Endodermal cell (in vitro differentiated cells): ENCODE measurements around the gene DNAJC18. TPM values are rescaled to one million over a fixed set of nuclear protein-coding genes. Genes with fewer than 3 reads are reported as not detected.

Experiments
- DNase-seq: peaks from one replicate; pipeline ENCODE4 v3.0.0-alpha.2; 2017
- H3K27ac ChIP-seq: 2 replicates; pipeline ENCODE4 v1.5.1; 2013; ENCODE audit warnings: mild to moderate bottlenecking, low read depth, low read length, moderate library complexity
- H3K27me3 ChIP-seq: 2 replicates; pipeline ENCODE4 v1.6.1; 2013; ENCODE audit warnings: mild to moderate bottlenecking, low read length, moderate library complexity; ENCODE audit not compliant: insufficient read depth, control insufficient read depth, poor library complexity, severe bottlenecking
- H3K36me3 ChIP-seq: 2 replicates; pipeline ENCODE4 v1.7.0; 2013; ENCODE audit warnings: mild to moderate bottlenecking, low read length, moderate library complexity; ENCODE audit not compliant: control insufficient read depth, insufficient read depth
- H3K4me1 ChIP-seq: one replicate; pipeline ENCODE4 v1.7.0; 2013; ENCODE audit warnings: low read length; ENCODE audit not compliant: control insufficient read depth, insufficient read depth
- H3K4me3 ChIP-seq: 2 replicates; pipeline ENCODE4 v1.5.1; 2013; ENCODE audit warnings: mild to moderate bottlenecking, low read length, moderate library complexity
- H3K9ac ChIP-seq: 2 replicates; pipeline ENCODE4 v1.6.1; 2013; ENCODE audit warnings: mild to moderate bottlenecking, low read length, moderate library complexity; ENCODE audit not compliant: poor library complexity, severe bottlenecking; ENCODE audit errors: extremely low read depth
- H3K9me3 ChIP-seq: 2 replicates; pipeline ENCODE4 v1.6.1; 2013; ENCODE audit warnings: mild to moderate bottlenecking, low read length, moderate library complexity; ENCODE audit not compliant: control insufficient read depth
- H3K27ac Mint-ChIP-seq: 2 replicates; pipeline ENCODE4 v1.8.0; 2020; ENCODE audit warnings: mixed read lengths
- H3K27me3 Mint-ChIP-seq: 2 replicates; pipeline ENCODE4 v1.8.0; 2021; ENCODE audit warnings: mild to moderate bottlenecking, mixed read lengths; ENCODE audit not compliant: insufficient read depth
- H3K36me3 Mint-ChIP-seq: 2 replicates; pipeline ENCODE4 v1.8.0; 2020; ENCODE audit warnings: low read depth, mixed read lengths
- H3K4me1 Mint-ChIP-seq: 2 replicates; pipeline ENCODE4 v1.8.0; 2020; ENCODE audit warnings: mixed read lengths
- H3K4me3 Mint-ChIP-seq: 2 replicates; pipeline ENCODE4 v1.8.0; 2020; ENCODE audit warnings: mild to moderate bottlenecking, moderate library complexity, mixed read lengths
- H3K9me3 Mint-ChIP-seq: 2 replicates; pipeline ENCODE4 v1.8.0; 2020; ENCODE audit warnings: mild to moderate bottlenecking, mixed read lengths
- CTCF ChIP-seq: fragments of 200-600 bp; sonication (generic); conservative IDR thresholded peaks from 2 replicates; pipeline ENCODE4 v1.5.0; 2021; ENCODE audit warnings: antibody characterized with exemption, mild to moderate bottlenecking
- WGBS, 2 experiments: methylation state at CpG; one replicate each; pipeline versions ENCODE4 v1.1.5 to v1.1.7; 2013; ENCODE audit warnings: missing lambda C conversion rate in 2 of 2, mixed read lengths in 1 of 2; ENCODE audit not compliant: insufficient coverage in 1 of 2, insufficient read length in 1 of 2; 5-methylcytosine and 5-hydroxymethylcytosine counted together
- total RNA-seq, 2 donors: library from RNA; stranded (reverse); fragmentation: NEBNext Ultra II Directional in 1 of 2; extraction: Animal tissue kit (Norgen Biotek cat#: 25700) in 1 of 2; gene quantifications; 2 replicates in 1 of 2; 3 replicates in 1 of 2; pipeline ENCODE4 v1.2.1, GENCODE V29; 2021

Gene DNAJC18
- total RNA-seq, 2 donors from 2014 or later = 21.8 to 26.6 TPM

DNA sequence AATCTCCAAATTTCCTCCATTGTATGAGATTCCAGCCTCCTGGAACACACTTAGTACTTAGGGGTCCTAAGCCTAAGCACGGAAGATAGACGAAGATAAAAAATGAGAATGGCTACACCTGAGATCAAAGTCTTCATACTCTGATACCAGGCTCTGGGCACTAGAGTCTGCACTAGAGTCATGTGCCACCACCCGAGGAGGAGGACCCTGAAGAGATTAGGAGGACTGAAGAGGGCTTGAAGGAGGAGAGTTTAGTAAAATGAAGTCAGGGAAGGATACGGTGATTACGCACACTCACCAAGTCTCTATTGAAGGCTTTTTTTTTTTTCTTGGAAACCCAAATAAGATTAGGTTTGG lies 34.9 kb downstream of the DNAJC18 start:
- Histone ChIP-seq H3K27ac (peak overlapping the region; percentile 96), H3K4me1 (peaks cover 11% of the 10 kb centered on the region), H3K4me3 (peak overlapping the region; percentile 93), H3K9me3 (no peaks in the 10 kb centered on the region), H3K9ac (peak overlapping the region; percentile 58), H3K36me3 (no peaks in the 10 kb centered on the region), H3K27me3 (no peaks in the 10 kb centered on the region)
- Mint-ChIP-seq H3K4me3 (peak overlapping the region; percentile 91), H3K36me3 (peaks cover 6% of the 10 kb centered on the region), H3K4me1 (peaks cover 14% of the 10 kb centered on the region), H3K27ac (peak overlapping the region; percentile 100), H3K9me3 (no peaks in the 10 kb centered on the region), H3K27me3 (no peaks in the 10 kb centered on the region)
- DNase-seq = no peak
- no peak for TF ChIP-seq CTCF
- WGBS, 2 experiments = 81 to 82% methylated on average over 3 to 5 of the region's 5 CpGs

DNA sequence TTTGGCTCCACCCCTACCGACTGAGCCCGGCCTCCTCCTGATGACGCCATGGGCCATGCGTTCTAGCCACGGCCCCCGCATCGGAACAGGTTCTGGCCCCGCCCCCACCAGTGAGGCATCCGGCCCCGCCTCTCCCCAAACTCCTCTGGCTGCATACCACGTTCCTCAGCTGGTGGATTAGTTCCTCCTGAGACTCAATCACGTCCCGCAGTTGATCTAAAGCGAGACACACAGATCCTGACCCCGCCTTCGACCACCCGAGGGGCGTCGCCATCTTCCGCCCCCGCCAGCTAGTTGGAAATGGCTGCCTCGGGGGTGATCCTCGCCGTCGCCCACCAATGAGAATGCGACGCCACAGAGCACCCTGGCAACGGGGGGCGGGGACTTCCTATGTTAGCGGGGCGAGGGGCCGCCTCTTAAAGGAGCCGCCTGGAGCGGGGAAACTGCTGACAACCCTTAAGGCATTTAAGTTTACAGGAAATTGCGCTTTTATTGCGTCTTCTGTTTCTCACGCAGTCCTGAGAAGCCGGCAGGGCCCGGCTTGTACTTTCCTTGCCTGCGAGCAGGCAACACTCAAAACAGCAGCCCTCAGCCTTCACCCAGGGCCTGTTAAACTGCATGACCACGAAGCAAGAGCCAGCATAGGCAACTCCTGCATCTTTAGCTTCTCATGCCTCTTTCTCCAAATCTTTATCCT lies 35.4 kb downstream of the DNAJC18 start, which contains the start of gene SPATA24:
Gene SPATA24 (minus strand): TSS at position 303 of the 697 bp plus-strand sequence. CDS start 29 bp downstream, at position 274.
- no peaks in the 10 kb centered on the region for H3K36me3 ChIP-seq
- Mint-ChIP-seq H3K27ac (peak within 1 kb of the TSS; percentile 100), H3K9me3 (no peaks in the 10 kb centered on the region), H3K27me3 (no peaks in the 10 kb centered on the region), H3K36me3 (peaks cover 10% of the 10 kb centered on the region), H3K4me1 (peaks cover 14% of the 10 kb centered on the region), H3K4me3 (peak within 1 kb of the TSS; percentile 91)
- H3K4me3 ChIP-seq = peak within 1 kb of the TSS; percentile 93
- peak within 1 kb of the TSS; percentile 58 for H3K9ac ChIP-seq
- peaks cover 11% of the 10 kb centered on the region for H3K4me1 ChIP-seq
- H3K27me3 ChIP-seq = no peaks in the 10 kb centered on the region
- no peak for TF ChIP-seq CTCF
- peak; percentile 99 for DNase-seq
- no peaks in the 10 kb centered on the region for H3K9me3 ChIP-seq
- peak within 1 kb of the TSS; percentile 96 for H3K27ac ChIP-seq
- WGBS, 2 experiments = 1% methylated on average over 22 to 41 of the region's 41 CpGs

GRCh38 chr5:139403418-139403786 lies 35.9 kb downstream of the DNAJC18 start:
- Mint-ChIP-seq H3K4me1 (peaks cover 14% of the 10 kb centered on the region), H3K36me3 (peaks cover 10% of the 10 kb centered on the region)

More at GRCh38 chr5:139403418-139403786, 35.9 kb downstream of the DNAJC18 start:
- H3K9me3 Mint-ChIP-seq = no peaks in the 10 kb centered on the region
- 42 to 57% methylated on average over 6 to 7 of the region's 7 CpGs for WGBS, 2 experiments
- Histone ChIP-seq H3K27ac (peak overlapping the region; percentile 96), H3K4me3 (peak overlapping the region; percentile 93), H3K9ac (peak overlapping the region; percentile 58), H3K9me3 (no peaks in the 10 kb centered on the region), H3K27me3 (no peaks in the 10 kb centered on the region), H3K36me3 (no peaks in the 10 kb centered on the region), H3K4me1 (peaks cover 11% of the 10 kb centered on the region)
- no peaks in the 10 kb centered on the region for H3K27me3 Mint-ChIP-seq
- DNase-seq = no peak
- H3K4me3 Mint-ChIP-seq = peak overlapping the region; percentile 91
- peak overlapping the region; percentile 100 for H3K27ac Mint-ChIP-seq
- no peak for TF ChIP-seq CTCF
